Fibroblast of villous mesenchyme (primary cell): Measurements from ENCODE around the gene CITED4. TPM values are rescaled to one million over a fixed set of nuclear protein-coding genes. Genes with fewer than 3 reads are reported as not detected.

ENCODE experiments used
- DNase-seq: peaks from one replicate; pipeline ENCODE4 v3.0.0-alpha.2; 2010; ENCODE audit warnings: low read depth
- H3K4me3 ChIP-seq: 2 replicates; pipeline ENCODE4 v1.5.1; 2011; ENCODE audit warnings: low read depth, mild to moderate bottlenecking, low read length
- CTCF ChIP-seq: IDR thresholded peaks from 2 replicates; pipeline ENCODE4 v1.5.1; 2012; ENCODE audit warnings: low read depth, mild to moderate bottlenecking, low read length; ENCODE audit not compliant: insufficient read depth
- total RNA-seq: library from RNA; depleted of rRNA; stranded (reverse); fragments of >200 nt; gene quantifications from 2 replicates; pipeline ENCODE4 v1.2.3, GENCODE V29; 2012

The CITED4 gene
- total RNA-seq, 1 donor, result 1.7 TPM

GRCh38 chr1:40842207-40842606 lies 20.0 kb downstream of the CITED4 start:
- H3K4me3 ChIP-seq, result no peak overlapping the region
- no peak for DNase-seq
- no peak for TF ChIP-seq CTCF

- no peak overlapping the region for H3K4me3 ChIP-seq
- no peak for DNase-seq
- no peak for TF ChIP-seq CTCF
Observed at GRCh38 chr1:40841602-40842001, 20.6 kb downstream of the CITED4 start.

- no peak for TF ChIP-seq CTCF
Observed at GRCh38 chr1:40840526-40841323, 21.4 kb downstream of the CITED4 start.

GRCh38 chr1:40839943-40840335 lies 22.2 kb downstream of the CITED4 start:
- H3K4me3 ChIP-seq, result no peak overlapping the region
- no peak for DNase-seq
- no peak for TF ChIP-seq CTCF

More at GRCh38 chr1:40840526-40841323, 21.4 kb downstream of the CITED4 start:
- no peak overlapping the region for H3K4me3 ChIP-seq
- no peak for DNase-seq

- H3K4me3 ChIP-seq, result no peak overlapping the region
- TF ChIP-seq CTCF, result no peak
- DNase-seq, result no peak
Observed at GRCh38 chr1:40838980-40839942, 22.9 kb downstream of the CITED4 start.

GRCh38 chr1:40838045-40838979 lies 23.9 kb downstream of the CITED4 start:
- TF ChIP-seq CTCF, result no peak
- H3K4me3 ChIP-seq, result no peak overlapping the region
- DNase-seq, result no peak
